CD4-positive, alpha-beta T cell treated with Interleukin-4 for 1 hour (primary cell): ENCODE results near the gene VPS18.
A peak's percentile ranks its signal among the peaks of the same experiment; 100 is the strongest.

Experiments used
- DNase-seq, 2 donors: peaks; one replicate each; pipeline ENCODE4 v3.0.0-alpha.2; 2020 to 2022

Gene VPS18

GRCh38 chr15:40921949-40922607 lies 27.8 kb downstream of the VPS18 start:
- DNase-seq, result no peak

- no peak for DNase-seq
These were observed 28.4 kb downstream of the VPS18 start for GRCh38 chr15:40922608-40923005.

GRCh38 chr15:40923551-40923950 lies 29.3 kb downstream of the VPS18 start:
- DNase-seq, result no peak

GRCh38 chr15:40925495-40925862 lies 31.2 kb downstream of the VPS18 start:
- no peak for DNase-seq

- no peak for DNase-seq
These were observed 31.8 kb downstream of the VPS18 start for GRCh38 chr15:40925863-40926658.

GRCh38 chr15:40926659-40927494 lies 32.6 kb downstream of the VPS18 start:
- DNase-seq, result no peak

- no peak for DNase-seq
These were observed 33.2 kb downstream of the VPS18 start for GRCh38 chr15:40927495-40927872.

GRCh38 chr15:40927873-40928806 lies 33.9 kb downstream of the VPS18 start:
- DNase-seq, result no peak

GRCh38 chr15:40928821-40929659 lies 34.8 kb downstream of the VPS18 start, which contains the start of gene DLL4:
Gene DLL4 (plus strand): TSS chr15:40929340. CDS start chr15:40929669, 329 bp downstream.
- DNase-seq, result peak in 1 of 2 donors; percentile 32

- no peak for DNase-seq
These were observed 35.6 kb downstream of the VPS18 start for GRCh38 chr15:40929660-40930429.

- DNase-seq, result peak; percentile 34 to 37
These were observed 36.4 kb downstream of the VPS18 start for GRCh38 chr15:40930430-40931299.

- DNase-seq, result no peak
These were observed 37.3 kb downstream of the VPS18 start for GRCh38 chr15:40931300-40932142.

GRCh38 chr15:40932156-40932555 lies 37.9 kb downstream of the VPS18 start:
- no peak for DNase-seq

- no peak for DNase-seq
These were observed 38.6 kb downstream of the VPS18 start for GRCh38 chr15:40932649-40933516.

- DNase-seq, result no peak
These were observed 39.3 kb downstream of the VPS18 start for GRCh38 chr15:40933517-40933902.

- DNase-seq, result no peak
These were observed 40.2 kb downstream of the VPS18 start for GRCh38 chr15:40934457-40934856.

GRCh38 chr15:40936234-40936708 lies 42.0 kb downstream of the VPS18 start:
- no peak for DNase-seq
